Stimulated activated CD4-positive, alpha-beta T cell treated with anti-CD3 and anti-CD28 coated beads, Interleukin-12 subunit alpha, Interleukin-12 subunit beta, amount 100 ng/mL, for 48 hours (primary cell): ENCODE measurements around the gene MAPKAP1.

Experiments
- DNase-seq, 3 donors: peaks; one replicate each; pipeline ENCODE4 v3.0.0-alpha.2; 2020; ENCODE audit warnings: low read depth in 2 of 3, low spot score in 1 of 3

Gene MAPKAP1

DNA sequence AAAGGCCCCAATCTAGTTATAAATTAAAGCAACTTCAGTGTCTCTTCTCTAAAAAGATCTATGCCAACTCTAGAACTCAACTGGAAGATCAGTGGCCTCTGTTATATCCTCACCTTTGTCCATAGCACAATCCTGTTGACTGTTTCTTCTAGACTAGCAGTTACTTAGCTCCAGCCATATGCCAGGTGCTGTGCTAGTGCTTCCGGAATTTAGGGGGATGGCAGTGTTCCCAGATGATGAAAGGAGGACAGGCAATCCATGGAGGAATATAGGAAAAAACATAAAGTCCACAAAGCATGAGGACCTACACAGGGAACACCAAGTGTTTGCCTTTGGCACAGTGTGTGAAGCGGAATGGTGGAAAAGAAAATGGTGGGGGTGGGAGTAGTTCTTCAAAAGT is 214.3 kb downstream of the MAPKAP1 start:
- no peak for DNase-seq

DNA sequence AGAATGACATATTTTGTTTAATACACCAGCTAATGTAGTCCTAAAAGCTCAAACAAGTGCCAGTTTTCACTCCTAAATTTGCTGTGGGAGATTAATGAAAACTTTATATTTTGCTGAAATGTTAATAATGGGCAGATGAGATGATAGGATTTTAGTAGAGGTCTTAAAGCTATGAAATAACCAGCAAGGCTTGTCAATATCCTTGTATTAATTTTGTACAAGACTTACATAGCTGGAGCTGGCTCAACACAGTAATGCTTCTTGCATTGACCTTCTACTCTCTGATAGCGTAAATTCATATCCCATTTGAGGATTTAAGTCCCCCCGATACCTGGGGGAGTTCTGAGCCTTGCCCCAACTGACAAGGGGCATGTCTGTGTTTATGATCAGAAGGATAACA is 219.2 kb downstream of the MAPKAP1 start:
- DNase-seq, result no peak

DNA sequence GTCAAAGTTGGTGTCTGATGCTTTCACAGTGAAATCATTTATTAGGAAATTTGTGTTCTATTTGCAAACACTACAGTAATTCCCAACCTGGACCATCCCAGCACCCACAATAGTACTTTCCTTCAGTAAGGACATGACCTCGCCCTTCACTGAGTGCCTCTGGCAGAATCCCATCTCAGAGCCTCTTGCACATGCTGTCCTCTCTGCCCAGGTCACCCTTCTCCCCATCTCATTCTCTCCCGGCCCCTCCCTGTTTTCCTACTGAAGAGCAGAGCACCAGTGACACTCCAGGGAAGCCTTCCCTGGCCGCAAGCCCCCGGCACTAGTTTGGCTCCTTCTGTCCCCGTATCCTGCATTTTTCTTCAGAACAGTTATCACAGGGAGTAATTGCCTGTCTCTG is 220.4 kb downstream of the MAPKAP1 start:
- no peak for DNase-seq

GRCh38 chr9:125486152-125486508 is 220.9 kb downstream of the MAPKAP1 start:
- no peak for DNase-seq

DNA sequence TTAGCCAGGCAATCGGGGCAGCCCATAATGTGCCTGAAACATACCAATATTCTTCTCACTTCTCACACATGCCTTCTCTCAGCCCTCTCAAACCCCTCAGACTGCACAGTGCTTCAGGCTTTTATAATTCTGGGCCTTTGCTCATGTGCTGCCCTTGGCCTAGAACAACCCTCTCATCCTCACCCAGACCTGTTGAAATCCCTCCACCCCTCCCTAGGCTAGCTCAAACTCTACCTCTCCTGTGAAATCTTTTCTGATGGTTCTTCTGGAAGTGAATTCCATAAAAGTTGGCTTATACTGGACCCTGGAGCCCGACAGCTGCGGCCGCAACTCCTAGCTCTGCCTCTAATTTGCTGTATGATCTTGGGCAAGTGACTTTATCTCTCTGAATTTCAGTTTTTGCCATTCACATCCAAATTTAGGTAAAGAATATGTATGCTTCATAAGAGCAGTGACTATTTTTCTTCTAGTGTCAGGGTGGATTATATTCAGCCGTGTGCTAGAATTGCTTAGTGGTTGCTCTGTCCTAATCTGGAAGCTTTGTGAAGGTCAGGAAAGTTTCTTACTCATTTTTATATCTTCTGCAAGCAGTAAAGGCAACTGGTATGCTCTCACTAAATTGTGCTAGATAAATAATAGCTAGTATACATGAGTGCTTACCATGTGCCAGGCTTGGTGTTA is 221.4 kb downstream of the MAPKAP1 start:
- no peak for DNase-seq

DNA sequence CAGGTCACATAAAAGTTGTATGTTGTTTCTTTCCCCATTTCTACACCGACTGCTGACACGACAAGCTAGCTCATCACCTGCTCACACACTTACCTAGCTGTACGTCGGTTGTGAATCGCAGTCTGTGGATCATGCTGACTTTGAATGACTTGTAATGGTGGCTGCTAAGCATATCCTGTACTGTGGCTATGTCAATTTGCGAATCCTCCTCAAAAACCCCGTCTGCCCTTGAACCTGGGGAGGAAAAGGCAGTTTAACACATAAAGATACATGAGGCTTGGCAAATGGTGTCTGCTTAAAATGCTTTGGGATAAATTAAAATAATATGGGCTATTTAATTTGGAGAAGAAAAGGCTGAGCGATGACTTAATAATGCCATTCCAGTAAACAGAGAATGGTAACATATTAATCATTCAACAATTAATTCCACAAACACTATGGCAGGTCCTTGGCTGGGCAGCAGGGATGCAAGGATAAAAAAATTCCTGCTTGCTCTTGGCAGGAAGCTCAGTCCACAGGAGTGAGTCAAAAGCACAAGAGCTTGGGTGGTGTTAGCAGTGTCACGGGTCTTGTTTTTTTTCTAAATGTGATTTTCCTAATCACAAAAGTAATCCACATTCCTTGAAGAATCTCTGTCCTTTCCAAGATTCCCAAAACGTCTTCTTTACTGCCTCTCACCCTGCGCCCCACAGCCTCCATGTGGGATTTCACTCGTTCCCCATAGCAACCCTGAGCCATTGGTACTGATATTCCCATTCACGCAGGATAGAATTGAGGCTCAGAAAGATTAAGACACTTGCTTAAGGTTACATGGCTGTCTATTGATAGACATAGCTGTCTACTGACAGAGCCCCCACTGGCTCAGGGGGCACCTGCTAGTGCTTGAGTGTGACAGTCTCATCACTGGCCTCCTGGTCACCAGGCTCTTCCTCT is 222.4 kb downstream of the MAPKAP1 start:
- DNase-seq, result no peak

DNA sequence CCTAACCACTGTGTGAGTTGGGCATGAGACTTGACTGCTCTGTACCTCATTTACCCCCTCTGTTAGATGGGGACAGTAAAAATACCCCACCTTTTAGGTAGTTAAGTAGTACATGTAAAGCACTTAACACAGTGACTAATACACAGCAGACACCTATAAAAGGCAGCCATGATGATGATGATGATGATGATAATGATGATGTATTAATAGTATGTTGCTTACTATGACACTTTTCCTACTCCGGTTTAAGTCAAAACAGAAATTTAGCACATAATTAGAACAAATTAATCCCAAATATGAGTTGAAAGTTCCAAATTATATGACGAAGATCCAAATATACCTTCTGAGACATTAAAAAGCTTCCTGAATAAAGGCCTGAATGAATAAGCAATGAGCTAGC is 223.3 kb downstream of the MAPKAP1 start:
- no peak for DNase-seq

- no peak for DNase-seq
These were observed 227.0 kb downstream of the MAPKAP1 start for GRCh38 chr9:125479846-125480615.

DNA sequence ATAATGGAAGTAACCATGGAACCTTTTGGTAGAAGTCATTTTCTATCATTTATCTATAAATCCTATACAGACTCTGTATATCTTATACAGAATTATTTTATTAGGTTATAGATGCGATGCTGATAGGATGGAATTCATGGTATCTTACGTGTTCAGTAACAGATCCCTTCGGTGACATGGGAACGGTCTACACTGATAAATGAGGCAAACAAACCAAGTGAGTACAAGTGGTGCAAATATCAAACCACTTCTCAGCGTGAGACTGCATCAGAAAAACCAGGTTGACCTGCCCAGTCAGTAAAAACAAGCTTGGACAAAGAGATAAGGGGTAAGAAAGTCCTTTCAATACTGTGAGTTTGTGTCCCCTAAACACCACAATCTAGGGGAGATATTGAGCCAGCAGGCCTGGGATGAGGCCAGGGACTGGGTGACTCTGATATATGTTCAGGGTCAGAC is 229.9 kb downstream of the MAPKAP1 start:
- DNase-seq, result no peak

DNA sequence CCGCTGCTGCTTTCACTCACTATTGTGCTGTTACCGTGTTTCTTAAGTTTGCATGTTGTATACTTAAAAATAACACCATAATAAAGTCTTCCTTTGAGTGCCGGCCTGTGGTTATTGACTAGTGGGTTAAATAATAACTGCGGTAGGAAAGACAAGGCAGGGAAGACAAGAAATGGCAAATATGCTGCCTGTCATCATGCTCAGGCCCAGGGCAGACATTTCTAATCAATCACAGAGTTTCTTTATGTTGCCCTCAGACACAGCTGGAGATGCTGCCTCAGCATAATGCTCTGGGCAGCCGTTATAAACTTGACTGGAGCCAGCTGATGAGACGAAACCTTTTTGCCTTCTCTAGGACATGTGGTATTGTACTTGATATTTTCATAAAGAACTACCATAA is 230.4 kb downstream of the MAPKAP1 start:
- no peak for DNase-seq

DNA sequence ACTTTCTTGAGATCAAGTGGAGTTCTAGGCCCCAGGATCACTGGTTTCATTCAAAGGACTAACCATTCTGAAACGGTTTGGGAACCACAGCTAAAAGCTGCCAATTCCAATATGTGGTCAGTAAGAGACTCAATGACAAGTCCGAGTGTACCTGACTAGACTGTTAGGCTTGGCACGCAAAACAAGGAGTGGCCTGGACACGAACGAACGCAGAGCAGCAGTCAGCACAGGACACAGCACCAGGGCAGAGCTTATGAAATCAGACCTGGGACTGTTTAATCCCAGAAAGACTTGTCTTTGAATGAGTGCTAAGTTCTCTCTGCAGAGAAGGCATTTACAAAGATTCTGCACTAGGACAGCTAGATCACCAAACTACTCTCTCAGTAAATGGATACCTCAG is 231.6 kb downstream of the MAPKAP1 start:
- no peak for DNase-seq

- no peak for DNase-seq
These were observed 233.9 kb downstream of the MAPKAP1 start for GRCh38 chr9:125472926-125473701.

- DNase-seq, result no peak
These were observed 234.5 kb downstream of the MAPKAP1 start for GRCh38 chr9:125472562-125472925.

- no peak for DNase-seq
These were observed 236.0 kb downstream of the MAPKAP1 start for GRCh38 chr9:125470767-125471580.

DNA sequence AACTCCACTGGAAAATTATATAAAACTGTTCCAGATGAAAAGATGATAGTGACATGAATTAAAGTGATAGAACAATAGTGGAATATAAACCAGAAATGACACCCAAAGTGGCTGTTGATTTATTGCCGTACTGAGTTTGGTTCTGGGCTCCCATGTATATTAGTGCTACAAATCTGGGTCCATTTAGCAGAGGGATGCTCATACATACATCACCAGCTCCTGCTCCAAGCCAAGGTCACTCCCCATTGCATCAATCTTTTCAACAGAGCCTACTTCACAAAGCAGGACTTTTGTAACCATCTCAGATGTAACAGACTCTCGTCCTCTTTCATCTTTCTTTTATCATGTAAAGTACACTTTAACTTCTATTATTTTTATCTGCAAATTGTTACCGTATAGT is 236.8 kb downstream of the MAPKAP1 start:
- DNase-seq, result no peak

DNA sequence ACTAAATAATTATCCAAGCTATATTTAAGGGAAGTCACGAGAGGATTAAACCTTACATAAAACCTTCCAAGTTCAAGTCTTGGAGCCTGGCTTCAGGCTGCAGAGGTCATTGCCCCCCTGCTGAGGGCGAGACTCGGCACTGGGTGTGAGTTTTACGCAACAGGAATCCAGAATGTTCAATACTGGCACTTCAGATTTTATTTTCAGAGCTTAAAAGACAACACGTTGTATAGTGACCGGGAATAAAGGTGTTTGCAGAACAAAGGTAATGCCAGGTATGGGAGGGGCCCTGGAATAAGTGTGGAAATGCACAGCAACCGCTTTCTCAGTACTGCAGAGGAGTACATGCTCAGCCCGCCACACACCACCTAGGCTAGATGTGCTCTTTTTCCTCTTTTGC is 238.4 kb downstream of the MAPKAP1 start:
- no peak for DNase-seq

DNA sequence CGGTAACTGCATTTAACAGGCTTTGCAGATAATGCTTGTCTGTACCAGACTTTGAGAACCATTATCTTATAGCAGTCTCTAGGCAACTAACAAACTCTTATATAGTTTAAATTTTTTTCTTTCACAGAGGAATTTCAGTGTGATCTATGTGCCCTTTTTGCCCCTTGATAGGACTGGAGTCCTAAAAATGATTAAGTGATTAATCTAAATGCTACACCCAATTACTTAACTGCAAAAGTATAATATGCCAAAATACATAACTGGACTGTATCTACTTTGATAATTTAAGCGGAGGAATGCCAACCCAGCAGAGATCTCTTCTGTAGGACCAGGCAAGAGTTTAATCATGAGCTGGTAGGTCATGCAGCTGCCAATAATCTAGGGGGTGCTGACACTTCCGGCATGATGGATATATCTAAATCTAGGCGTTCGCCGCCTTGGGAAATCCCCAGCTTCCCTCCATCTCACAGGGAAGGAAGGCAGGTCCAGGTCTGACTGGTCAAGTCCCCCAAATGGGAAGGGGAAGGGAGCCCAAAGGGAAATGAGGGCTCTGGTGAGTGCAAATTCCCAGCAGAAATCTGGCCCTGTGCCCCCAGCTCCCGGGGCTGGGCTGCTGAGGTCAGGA is 239.8 kb downstream of the MAPKAP1 start:
- no peak for DNase-seq

DNA sequence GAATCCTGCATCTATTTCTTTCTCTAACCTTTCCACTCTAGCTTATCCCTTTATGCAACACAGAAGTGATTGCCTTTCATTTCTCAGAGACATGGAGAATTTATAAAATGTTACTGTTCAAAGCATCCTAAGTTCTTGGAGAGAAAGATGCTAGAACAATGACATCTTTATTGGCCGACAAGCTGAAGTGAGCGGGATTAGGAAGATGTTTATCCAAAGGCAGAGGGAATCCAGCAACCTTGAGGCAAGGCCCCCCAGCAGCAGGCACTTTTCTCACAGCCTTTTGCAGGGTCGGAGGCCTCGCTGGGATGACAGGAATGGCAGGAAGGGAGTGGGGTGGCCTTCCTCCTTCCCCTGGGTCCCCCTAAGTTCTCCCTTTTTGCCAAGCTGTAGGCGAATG is 240.6 kb downstream of the MAPKAP1 start:
- no peak for DNase-seq

DNA sequence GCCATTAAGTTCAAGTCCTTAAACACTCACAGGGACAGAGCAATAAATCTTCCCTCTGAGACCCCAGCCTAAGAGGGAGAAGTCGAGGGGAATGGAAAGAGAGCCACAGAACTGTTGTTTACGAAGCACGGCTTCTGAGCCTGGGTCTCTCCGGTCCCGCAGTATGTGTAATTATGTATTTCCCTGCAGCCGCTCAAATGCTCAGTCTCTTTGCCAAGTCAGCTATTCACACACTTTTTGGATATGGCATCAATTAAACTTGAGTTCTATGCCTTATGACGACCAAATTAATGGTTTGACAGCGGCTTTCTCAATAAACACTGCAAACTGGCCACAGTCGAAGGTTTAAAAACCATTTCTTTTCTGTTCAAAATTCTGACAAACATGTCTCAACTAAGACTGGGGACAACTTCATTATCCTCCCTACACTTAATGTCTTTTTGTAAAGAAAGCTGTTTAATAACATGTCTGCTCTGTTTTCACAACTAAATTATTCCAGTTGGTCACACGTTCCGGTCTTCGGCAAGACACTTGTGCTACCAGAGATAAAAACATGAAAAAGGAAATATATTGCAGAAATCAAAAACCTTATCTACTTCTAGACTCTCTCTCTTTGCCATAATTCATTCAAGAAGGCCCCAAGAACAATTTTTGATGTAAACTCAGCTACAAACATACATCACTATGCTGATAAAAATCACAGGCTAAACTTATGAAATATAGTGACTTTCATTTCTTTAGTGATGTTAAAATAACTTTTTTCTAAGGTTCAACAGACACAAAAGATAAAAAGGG is 242.2 kb downstream of the MAPKAP1 start:
- no peak for DNase-seq
